ENCODE data around the gene RGS3.
A peak's percentile ranks its signal among the peaks of the same experiment; 100 is the strongest.
"Not testable (repeated sequence)": the region's sequence is repeated elsewhere in the genome, so short reads cannot be mapped to it uniquely, and the experiment has no call there.

The RGS3 gene

DNA sequence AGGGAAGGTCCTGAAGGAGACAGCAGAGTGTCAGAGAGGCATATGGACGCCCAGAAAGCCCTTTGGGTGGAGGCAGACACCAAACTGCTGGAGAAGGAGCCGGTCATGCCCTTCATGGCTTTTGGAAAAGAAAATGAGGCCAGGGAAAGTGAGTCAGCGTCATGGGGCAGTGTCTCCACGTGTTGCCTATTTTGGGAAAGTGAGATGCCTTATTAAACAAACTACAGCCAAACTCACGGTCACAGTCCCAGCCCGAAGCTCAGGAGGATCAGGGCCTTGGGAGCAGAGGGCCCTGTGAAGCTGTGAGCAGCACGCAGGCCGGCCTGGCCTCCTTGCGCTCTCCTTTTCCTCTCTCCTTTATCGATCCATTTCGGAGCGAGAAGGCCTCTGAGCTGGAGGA is 25.0 kb downstream of the RGS3 start:
- TF ChIP-seq, protein P1, sequence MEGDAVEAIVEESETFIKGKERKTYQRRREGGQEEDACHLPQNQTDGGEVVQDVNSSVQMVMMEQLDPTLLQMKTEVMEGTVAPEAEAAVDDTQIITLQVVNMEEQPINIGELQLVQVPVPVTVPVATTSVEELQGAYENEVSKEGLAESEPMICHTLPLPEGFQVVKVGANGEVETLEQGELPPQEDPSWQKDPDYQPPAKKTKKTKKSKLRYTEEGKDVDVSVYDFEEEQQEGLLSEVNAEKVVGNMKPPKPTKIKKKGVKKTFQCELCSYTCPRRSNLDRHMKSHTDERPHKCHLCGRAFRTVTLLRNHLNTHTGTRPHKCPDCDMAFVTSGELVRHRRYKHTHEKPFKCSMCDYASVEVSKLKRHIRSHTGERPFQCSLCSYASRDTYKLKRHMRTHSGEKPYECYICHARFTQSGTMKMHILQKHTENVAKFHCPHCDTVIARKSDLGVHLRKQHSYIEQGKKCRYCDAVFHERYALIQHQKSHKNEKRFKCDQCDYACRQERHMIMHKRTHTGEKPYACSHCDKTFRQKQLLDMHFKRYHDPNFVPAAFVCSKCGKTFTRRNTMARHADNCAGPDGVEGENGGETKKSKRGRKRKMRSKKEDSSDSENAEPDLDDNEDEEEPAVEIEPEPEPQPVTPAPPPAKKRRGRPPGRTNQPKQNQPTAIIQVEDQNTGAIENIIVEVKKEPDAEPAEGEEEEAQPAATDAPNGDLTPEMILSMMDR (conservative IDR thresholded peaks at IDR 0.05; ENCODE audit: control insufficient read depth, insufficient read depth, low read depth, low read length): no peak
- no peak overlapping the region for H3K4me3 ChIP-seq (ENCODE audit: control insufficient read depth, low read depth, low read length)
- DNase-seq (ENCODE audit: low read depth): peak; percentile 40

DNA sequence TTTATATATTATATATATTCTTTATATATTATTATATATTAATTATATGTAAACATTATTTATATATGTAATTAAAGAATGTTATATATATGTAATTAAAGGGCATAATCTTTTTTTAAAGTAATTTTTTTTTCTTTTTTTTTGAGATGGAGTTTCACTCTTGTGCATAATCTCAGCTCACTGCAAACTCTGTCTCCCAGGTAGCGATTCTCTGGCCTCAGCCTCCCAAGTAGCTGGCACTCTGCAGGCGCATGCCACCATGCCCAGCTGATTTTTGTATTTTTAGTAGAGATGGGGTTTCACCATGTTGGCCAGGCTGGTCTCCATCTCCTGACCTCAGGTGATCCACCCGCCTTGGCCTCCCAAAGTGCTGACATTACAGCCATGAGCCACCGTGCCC is 27.6 kb downstream of the RGS3 start:
- DNase-seq (ENCODE audit: low read depth); H3K4me3 ChIP-seq (ENCODE audit: control insufficient read depth, low read depth, low read length): not testable (repeated sequence)

DNA sequence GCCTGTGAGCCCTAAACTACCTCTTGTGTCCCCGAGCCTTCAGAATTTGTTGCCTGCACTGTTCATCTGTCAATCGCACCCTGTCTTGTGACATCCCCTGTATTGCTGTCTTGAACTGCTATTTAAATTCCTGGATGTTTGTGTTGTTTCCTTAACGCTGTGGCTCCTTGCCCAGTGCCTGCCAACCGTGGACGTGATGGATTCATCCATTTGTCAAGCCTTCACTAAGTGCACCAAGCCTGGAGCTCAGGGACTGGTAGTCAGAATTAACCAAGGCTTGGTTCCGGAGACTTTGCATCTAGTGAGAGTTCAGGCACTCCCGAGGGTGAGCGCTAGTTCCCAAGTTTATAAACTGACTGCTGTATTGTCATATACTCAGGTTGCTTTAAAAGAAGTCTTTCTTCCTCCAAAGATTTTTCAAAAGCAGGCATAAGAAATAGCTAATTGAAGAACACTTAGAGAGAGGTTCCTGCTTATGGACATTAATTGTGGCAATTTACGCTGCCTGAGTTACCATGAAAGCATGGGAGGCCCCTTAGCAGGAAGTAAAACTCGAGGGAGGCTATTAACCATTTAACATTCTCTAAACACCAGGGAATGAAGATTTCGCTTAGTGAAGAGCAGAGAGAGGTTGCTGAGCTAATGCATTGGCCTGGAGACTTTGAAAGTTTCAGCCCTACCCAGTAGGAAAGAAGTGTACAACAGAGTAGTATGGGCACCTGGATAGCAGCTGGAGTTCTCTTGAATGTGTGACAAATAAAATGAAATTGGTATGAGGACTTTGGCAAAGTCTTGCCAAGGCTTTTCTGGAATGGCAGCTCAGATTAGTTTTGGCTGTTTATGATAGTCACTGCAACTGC is 29.0 kb downstream of the RGS3 start:
- H3K4me3 ChIP-seq (ENCODE audit: control insufficient read depth, low read depth, low read length): no peak overlapping the region
- TF ChIP-seq, protein P1 (conservative IDR thresholded peaks at IDR 0.05; ENCODE audit: control insufficient read depth, insufficient read depth, low read depth, low read length): no peak
- peak; percentile 26 for DNase-seq (ENCODE audit: low read depth)

DNA sequence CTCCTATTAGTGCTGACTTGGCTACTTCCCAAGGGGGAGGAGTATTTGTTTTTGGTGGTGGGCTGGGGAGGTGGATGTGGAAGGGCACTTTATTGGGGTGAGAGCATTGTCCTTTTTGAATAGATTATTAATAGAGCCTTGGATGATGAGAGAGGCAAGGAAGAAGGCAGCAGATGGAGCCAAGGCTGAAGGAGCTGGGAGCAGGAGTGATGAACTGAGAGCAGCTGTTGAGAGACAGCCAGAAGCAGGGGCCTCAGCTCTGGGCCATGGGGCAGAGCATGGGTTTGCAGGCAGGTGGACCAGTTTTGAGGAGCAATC is 29.6 kb downstream of the RGS3 start:
- TF ChIP-seq, protein P1 (conservative IDR thresholded peaks at IDR 0.05; ENCODE audit: control insufficient read depth, insufficient read depth, low read depth, low read length): no peak
- H3K4me3 ChIP-seq (ENCODE audit: control insufficient read depth, low read depth, low read length): no peak overlapping the region
- no peak for DNase-seq (ENCODE audit: low read depth)

DNA sequence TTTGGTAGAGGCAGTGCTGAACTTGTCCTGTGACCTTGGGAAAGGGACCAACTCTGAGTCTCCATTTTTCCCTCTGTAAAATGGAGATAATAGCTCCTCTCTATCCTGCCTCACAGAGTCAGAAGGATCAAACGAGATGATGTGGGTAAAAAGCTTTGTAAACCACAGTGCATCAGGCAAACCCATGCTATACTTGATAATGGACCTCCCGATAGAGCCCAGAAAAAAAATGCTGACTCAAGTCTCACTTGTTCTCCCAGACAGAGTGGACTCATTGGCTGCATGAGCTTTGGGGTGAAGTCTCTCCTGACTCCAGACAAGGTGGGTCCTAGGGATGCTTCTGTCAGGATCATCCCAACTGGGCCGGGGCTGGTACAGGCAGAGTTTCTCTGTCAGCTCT is 32.0 kb downstream of the RGS3 start:
- H3K4me3 ChIP-seq (ENCODE audit: control insufficient read depth, low read depth, low read length): no peak overlapping the region
- TF ChIP-seq, protein P1 (conservative IDR thresholded peaks at IDR 0.05; ENCODE audit: control insufficient read depth, insufficient read depth, low read depth, low read length): no peak
- DNase-seq (ENCODE audit: low read depth): no peak

DNA sequence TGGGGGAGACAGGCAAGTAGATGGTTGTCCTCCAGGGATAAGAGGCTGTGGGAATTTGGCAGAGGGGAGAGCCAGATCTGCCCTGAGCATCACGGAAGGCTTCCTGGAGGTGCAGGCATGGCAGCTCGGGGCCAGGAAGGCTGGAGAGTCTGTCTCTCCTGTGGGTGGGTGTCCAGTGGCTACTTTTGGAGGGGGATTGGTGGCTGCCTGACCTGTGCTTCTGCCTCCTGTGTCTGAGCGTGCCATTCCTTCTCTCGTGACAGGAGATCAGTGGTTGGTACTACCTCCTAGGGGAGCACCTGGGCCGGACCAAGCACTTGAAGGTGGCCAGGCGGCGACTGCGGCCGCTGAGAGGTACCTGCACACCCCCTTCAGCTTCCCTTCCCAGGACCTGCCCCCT is 33.5 kb downstream of the RGS3 start:
- no peak for DNase-seq (ENCODE audit: low read depth)
- TF ChIP-seq, protein P1 (conservative IDR thresholded peaks at IDR 0.05; ENCODE audit: control insufficient read depth, insufficient read depth, low read depth, low read length): no peak
- no peak overlapping the region for H3K4me3 ChIP-seq (ENCODE audit: control insufficient read depth, low read depth, low read length)

DNA sequence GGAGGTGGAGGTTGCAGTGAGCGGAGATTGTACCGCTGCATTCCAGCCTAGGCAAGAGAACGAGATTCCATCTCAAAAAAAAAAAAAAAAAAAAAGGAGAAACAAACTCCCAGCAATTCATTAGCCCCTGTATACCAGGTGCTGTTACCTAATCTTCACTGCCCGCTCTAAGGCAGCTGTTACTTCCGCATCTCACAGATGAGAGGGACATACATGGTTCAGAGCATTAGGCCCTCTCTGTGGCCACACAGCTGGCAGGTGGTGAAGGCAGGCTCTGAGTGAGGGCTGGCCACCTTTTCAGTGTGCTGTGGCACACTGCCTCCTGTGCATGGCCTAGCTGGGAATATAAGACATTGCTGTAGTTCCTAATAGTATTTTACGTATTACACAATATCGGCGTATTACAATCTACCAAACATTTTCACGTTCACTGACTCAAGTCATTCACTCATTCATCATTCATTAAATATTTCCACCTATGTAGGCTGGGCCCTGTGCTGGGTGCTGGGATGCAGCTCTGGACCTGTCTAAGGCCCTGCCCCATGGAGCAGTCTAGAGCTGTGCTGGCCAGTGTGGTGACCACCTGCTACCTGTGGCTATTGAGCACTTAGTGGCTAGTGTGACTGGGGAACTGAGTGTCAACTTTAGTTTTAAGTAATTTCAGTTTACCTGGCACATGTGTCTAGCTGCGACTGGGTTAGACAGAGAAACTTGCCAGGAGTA is 35.8 kb downstream of the RGS3 start:
- DNase-seq (ENCODE audit: low read depth): no peak
- TF ChIP-seq, protein P1 (conservative IDR thresholded peaks at IDR 0.05; ENCODE audit: control insufficient read depth, insufficient read depth, low read depth, low read length): no peak
- no peak overlapping the region for H3K4me3 ChIP-seq (ENCODE audit: control insufficient read depth, low read depth, low read length)
